Liver (tissue), 9 donors: Measurements from ENCODE around the gene KIRREL1. TPM values are rescaled to one million over a fixed set of nuclear protein-coding genes. Genes with fewer than 3 reads are reported as not detected.

Experiments used
- DNase-seq: peaks from one replicate; pipeline ENCODE4 v3.0.0-alpha.2; 2017; ENCODE audit warnings: low spot score
- H3K27ac ChIP-seq, 2 donors: one replicate each; pipeline ENCODE4 v1.7.0; 2013; ENCODE audit warnings: inconsistent platforms in 2 of 2, low read length in 2 of 2, control low read depth in 1 of 2, low read depth in 1 of 2, mild to moderate bottlenecking in 1 of 2
- H3K27me3 ChIP-seq, 4 donors: one replicate each; pipeline versions ENCODE4 v1.6.1 to v1.7.0; 2013; ENCODE audit warnings: low read length in 3 of 4, inconsistent platforms in 1 of 4, mild to moderate bottlenecking in 1 of 4, moderate library complexity in 1 of 4; ENCODE audit not compliant: control insufficient read depth in 4 of 4, insufficient read depth in 4 of 4
- H3K36me3 ChIP-seq, 4 donors: one replicate each; pipeline versions ENCODE4 v1.6.1 to v1.7.0; 2013; ENCODE audit warnings: low read length in 3 of 4, mild to moderate bottlenecking in 3 of 4, low read depth in 1 of 4, moderate library complexity in 1 of 4; ENCODE audit not compliant: control insufficient read depth in 4 of 4, insufficient read depth in 3 of 4
- H3K4me1 ChIP-seq, 4 donors: one replicate each; pipeline versions ENCODE4 v1.6.1 to v1.7.0; 2013; ENCODE audit warnings: low read length in 3 of 4, mild to moderate bottlenecking in 3 of 4, moderate library complexity in 1 of 4; ENCODE audit not compliant: control insufficient read depth in 4 of 4, insufficient read depth in 4 of 4
- H3K4me3 ChIP-seq, 3 donors: one replicate each; pipeline versions ENCODE4 v1.6.1 to v1.7.0; 2013; ENCODE audit warnings: low read length in 3 of 3, control low read depth in 1 of 3, low read depth in 1 of 3, mild to moderate bottlenecking in 1 of 3
- H3K9ac ChIP-seq, 2 donors: one replicate each; pipeline ENCODE4 v1.7.0; 2013; ENCODE audit warnings: low read length in 2 of 2, mild to moderate bottlenecking in 2 of 2, moderate library complexity in 2 of 2, control low read depth in 1 of 2, low read depth in 1 of 2
- H3K9me3 ChIP-seq, 4 donors: one replicate each; pipeline versions ENCODE4 v1.6.1 to v1.7.0; 2013; ENCODE audit warnings: low read length in 3 of 4; ENCODE audit not compliant: control insufficient read depth in 4 of 4
- EGR1 ChIP-seq, 2 donors: IDR thresholded peaks; 2 replicates each; pipeline ENCODE4 v1.6.1; 2016 to 2018; ENCODE audit warnings: antibody characterized with exemption in 2 of 2, low read depth in 2 of 2
- FOXA1 ChIP-seq: IDR thresholded peaks from 2 replicates; pipeline ENCODE4 v1.6.1; 2016; ENCODE audit warnings: antibody characterized with exemption
- FOXA2 ChIP-seq: IDR thresholded peaks from 2 replicates; pipeline ENCODE4 v1.6.1; 2016; ENCODE audit warnings: antibody characterized with exemption
- GABPA ChIP-seq, 2 donors: IDR thresholded peaks in 1 of 2; conservative IDR thresholded peaks in 1 of 2; 2 replicates each; pipeline ENCODE4 v1.6.1; 2016; ENCODE audit warnings: antibody characterized with exemption in 2 of 2, mild to moderate bottlenecking in 1 of 2, moderate library complexity in 1 of 2
- HNF4A ChIP-seq, 2 donors: conservative IDR thresholded peaks; 2 replicates each; pipeline ENCODE4 v1.6.1; 2016; ENCODE audit warnings: antibody characterized with exemption in 2 of 2, mild to moderate bottlenecking in 2 of 2
- HNF4G ChIP-seq: IDR thresholded peaks from 2 replicates; pipeline ENCODE4 v1.6.1; 2016; ENCODE audit warnings: antibody characterized with exemption
- JUND ChIP-seq, 2 donors: IDR thresholded peaks; 2 replicates each; pipeline ENCODE4 v1.6.1; 2016; ENCODE audit warnings: antibody characterized with exemption in 2 of 2
- NR2F2 ChIP-seq: IDR thresholded peaks from 2 replicates; pipeline ENCODE4 v1.6.1; 2016; ENCODE audit warnings: antibody characterized with exemption
- RAD21 ChIP-seq, 2 donors: IDR thresholded peaks; 2 replicates each; pipeline ENCODE4 v1.6.1; 2016; ENCODE audit warnings: antibody characterized with exemption in 2 of 2, mild to moderate bottlenecking in 2 of 2
- RXRA ChIP-seq, 2 donors: IDR thresholded peaks; 2 replicates each; pipeline ENCODE4 v1.6.1; 2017 to 2018; ENCODE audit warnings: antibody characterized with exemption in 2 of 2, mild to moderate bottlenecking in 1 of 2
- SP1 ChIP-seq: IDR thresholded peaks from 2 replicates; pipeline ENCODE4 v1.6.1; 2018; ENCODE audit warnings: antibody characterized with exemption, mild to moderate bottlenecking
- TAF1 ChIP-seq: conservative IDR thresholded peaks from 2 replicates; pipeline ENCODE4 v1.6.1; 2016; ENCODE audit warnings: antibody characterized with exemption, mild to moderate bottlenecking
- YY1 ChIP-seq: IDR thresholded peaks from 2 replicates; pipeline ENCODE4 v1.6.1; 2016; ENCODE audit warnings: antibody characterized with exemption, mild to moderate bottlenecking
- ZBTB33 ChIP-seq: IDR thresholded peaks from 2 replicates; pipeline ENCODE4 v1.6.1; 2016; ENCODE audit warnings: antibody characterized with exemption
- WGBS: extraction: QIAGEN DNeasy Blood & Tissue Kit; methylation state at CpG from one replicate; pipeline ENCODE4 v1.1.7; 2013; 5-methylcytosine and 5-hydroxymethylcytosine counted together
- polyA plus RNA-seq, 2 donors: library from polyadenylated mRNA; stranded (reverse) in 1 of 2; unstranded in 1 of 2; fragments of 200-250 nt in 1 of 2; fragments of >200 nt in 1 of 2; fragmentation: Nextera tagmentation in 1 of 2; extraction: Ambion mirVana in 1 of 2; gene quantifications; one replicate each; pipeline versions ENCODE4 v1.2.1 to v1.2.3, GENCODE V29; 2013 to 2015
- total RNA-seq, 2 donors: library from RNA; depleted of rRNA; stranded (reverse); fragments of >200 nt; gene quantifications; one replicate each; pipeline ENCODE4 v1.2.3, GENCODE V29; 2014
- TF ChIP-seq, protein P1 (sequence below): fragments of 150-350 bp; IDR thresholded peaks from 2 replicates; pipeline ENCODE4 v1.5.1; 2017; ENCODE audit warnings: improper control_type of control experiment, low read depth, low read length; ENCODE audit not compliant: missing input control
- TF ChIP-seq, protein P2 (sequence below): IDR thresholded peaks from 2 replicates; pipeline ENCODE4 v1.6.1; 2016; ENCODE audit warnings: antibody characterized with exemption, mild to moderate bottlenecking
- TF ChIP-seq, protein P3 (sequence below): IDR thresholded peaks from 2 replicates; pipeline ENCODE4 v1.6.1; 2016; ENCODE audit warnings: antibody characterized with exemption
- TF ChIP-seq, protein P4 (sequence below): IDR thresholded peaks from 2 replicates; pipeline ENCODE4 v1.6.1; 2016; ENCODE audit warnings: antibody characterized with exemption
- donor health status: healthy.
- donor health status: healthy.
- donor health status: healthy.
- donor health status: healthy.
- donor health status: healthy.

KIRREL1 gene
- total and polyA plus RNA-seq, 4 donors = 0.82 to 6.0 (median 3.1) TPM

- H3K9ac ChIP-seq = no peak overlapping the region
- no peak overlapping the region for H3K27ac ChIP-seq
- no peaks in the 10 kb centered on the region for H3K9me3 ChIP-seq
- peaks cover 0 to 5% (median 0%) of the 10 kb centered on the region in 4 donors for H3K27me3 ChIP-seq
- no peak for DNase-seq
- H3K4me1 ChIP-seq = no peaks in the 10 kb centered on the region
- H3K36me3 ChIP-seq = no peaks in the 10 kb centered on the region
- TF ChIP-seq RXRA (IDR thresholded peaks at IDR 0.05) (no peak), SP1 (no peak), RAD21 (IDR thresholded peaks at IDR 0.05) (no peak), HNF4G (no peak), NR2F2 (no peak), FOXA1 (no peak), GABPA (IDR thresholded peaks at IDR 0.05 in 1 of 2, conservative IDR thresholded peaks at IDR 0.05 in 1 of 2) (no peak), EGR1 (IDR thresholded peaks at IDR 0.05; ENCODE audit: low read depth in 2 of 2) (no peak), YY1 (no peak)
- TF ChIP-seq, protein P1, sequence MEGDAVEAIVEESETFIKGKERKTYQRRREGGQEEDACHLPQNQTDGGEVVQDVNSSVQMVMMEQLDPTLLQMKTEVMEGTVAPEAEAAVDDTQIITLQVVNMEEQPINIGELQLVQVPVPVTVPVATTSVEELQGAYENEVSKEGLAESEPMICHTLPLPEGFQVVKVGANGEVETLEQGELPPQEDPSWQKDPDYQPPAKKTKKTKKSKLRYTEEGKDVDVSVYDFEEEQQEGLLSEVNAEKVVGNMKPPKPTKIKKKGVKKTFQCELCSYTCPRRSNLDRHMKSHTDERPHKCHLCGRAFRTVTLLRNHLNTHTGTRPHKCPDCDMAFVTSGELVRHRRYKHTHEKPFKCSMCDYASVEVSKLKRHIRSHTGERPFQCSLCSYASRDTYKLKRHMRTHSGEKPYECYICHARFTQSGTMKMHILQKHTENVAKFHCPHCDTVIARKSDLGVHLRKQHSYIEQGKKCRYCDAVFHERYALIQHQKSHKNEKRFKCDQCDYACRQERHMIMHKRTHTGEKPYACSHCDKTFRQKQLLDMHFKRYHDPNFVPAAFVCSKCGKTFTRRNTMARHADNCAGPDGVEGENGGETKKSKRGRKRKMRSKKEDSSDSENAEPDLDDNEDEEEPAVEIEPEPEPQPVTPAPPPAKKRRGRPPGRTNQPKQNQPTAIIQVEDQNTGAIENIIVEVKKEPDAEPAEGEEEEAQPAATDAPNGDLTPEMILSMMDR = no peak
- H3K4me3 ChIP-seq = no peak overlapping the region
- 72% methylated on average over 6 of the region's 6 CpGs for WGBS
Observed at GRCh38 chr1:158014731-158015320, 21.4 kb downstream of the KIRREL1 start.

DNA sequence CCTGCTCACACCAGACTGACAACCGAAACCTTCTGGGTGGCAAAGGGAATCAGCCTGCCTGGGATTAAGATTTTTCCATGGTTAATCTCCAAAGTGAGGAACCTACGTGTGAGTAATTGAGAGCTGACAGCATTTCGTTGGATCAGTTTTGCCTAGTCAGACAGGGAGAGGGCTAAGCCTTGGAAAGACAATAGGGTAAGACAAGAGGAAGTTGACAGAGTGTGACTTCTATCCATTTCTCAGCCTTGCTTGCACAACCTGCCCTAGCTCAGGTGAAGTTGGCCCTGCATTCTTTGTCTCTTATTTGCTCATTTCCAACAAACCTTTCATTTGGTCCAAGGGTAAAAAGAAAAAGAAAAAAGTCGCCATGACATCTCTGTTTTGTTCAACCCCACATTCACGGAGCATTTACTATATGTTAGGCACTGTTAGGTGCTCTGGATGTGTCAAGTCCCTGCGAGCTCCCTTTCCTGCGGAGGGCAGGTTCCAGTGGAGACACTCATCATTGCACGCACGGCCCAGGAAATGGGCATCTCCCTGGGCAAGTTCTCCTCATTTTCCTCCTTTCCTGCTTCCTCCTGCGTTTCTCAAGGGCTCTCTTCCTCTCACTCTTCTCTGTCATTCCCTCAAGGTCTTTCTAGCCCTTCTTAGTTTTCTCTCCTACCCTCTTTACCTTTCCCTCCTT, 23.3 kb downstream of the KIRREL1 start:
- H3K9ac ChIP-seq = no peak overlapping the region

More for the DNA sequence above, 23.3 kb downstream of the KIRREL1 start:
- DNase-seq = no peak
- Histone ChIP-seq H3K36me3 (no peaks in the 10 kb centered on the region), H3K27me3 (peaks cover 0 to 5% (median 0%) of the 10 kb centered on the region in 4 donors), H3K4me3 (no peak overlapping the region), H3K27ac (no peak overlapping the region), H3K9me3 (no peaks in the 10 kb centered on the region), H3K4me1 (no peaks in the 10 kb centered on the region)
- no peak for TF ChIP-seq RAD21 (IDR thresholded peaks at IDR 0.05)
- no peak for TF ChIP-seq FOXA1
- TF ChIP-seq HNF4G = no peak
- TF ChIP-seq YY1 = no peak
- TF ChIP-seq GABPA (IDR thresholded peaks at IDR 0.05 in 1 of 2, conservative IDR thresholded peaks at IDR 0.05 in 1 of 2) = no peak
- TF ChIP-seq, protein P1 = no peak
- no peak for TF ChIP-seq HNF4A (conservative IDR thresholded peaks at IDR 0.05)
- no peak for TF ChIP-seq SP1
- TF ChIP-seq JUND (IDR thresholded peaks at IDR 0.05) = no peak
- no peak for TF ChIP-seq RXRA (IDR thresholded peaks at IDR 0.05)
- no peak for TF ChIP-seq TAF1
- TF ChIP-seq, protein P2, sequence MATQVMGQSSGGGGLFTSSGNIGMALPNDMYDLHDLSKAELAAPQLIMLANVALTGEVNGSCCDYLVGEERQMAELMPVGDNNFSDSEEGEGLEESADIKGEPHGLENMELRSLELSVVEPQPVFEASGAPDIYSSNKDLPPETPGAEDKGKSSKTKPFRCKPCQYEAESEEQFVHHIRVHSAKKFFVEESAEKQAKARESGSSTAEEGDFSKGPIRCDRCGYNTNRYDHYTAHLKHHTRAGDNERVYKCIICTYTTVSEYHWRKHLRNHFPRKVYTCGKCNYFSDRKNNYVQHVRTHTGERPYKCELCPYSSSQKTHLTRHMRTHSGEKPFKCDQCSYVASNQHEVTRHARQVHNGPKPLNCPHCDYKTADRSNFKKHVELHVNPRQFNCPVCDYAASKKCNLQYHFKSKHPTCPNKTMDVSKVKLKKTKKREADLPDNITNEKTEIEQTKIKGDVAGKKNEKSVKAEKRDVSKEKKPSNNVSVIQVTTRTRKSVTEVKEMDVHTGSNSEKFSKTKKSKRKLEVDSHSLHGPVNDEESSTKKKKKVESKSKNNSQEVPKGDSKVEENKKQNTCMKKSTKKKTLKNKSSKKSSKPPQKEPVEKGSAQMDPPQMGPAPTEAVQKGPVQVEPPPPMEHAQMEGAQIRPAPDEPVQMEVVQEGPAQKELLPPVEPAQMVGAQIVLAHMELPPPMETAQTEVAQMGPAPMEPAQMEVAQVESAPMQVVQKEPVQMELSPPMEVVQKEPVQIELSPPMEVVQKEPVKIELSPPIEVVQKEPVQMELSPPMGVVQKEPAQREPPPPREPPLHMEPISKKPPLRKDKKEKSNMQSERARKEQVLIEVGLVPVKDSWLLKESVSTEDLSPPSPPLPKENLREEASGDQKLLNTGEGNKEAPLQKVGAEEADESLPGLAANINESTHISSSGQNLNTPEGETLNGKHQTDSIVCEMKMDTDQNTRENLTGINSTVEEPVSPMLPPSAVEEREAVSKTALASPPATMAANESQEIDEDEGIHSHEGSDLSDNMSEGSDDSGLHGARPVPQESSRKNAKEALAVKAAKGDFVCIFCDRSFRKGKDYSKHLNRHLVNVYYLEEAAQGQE = no peak
- TF ChIP-seq NR2F2 = no peak
- TF ChIP-seq ZBTB33 = no peak
- no peak for TF ChIP-seq EGR1 (IDR thresholded peaks at IDR 0.05; ENCODE audit: low read depth in 2 of 2)
- TF ChIP-seq, protein P3, sequence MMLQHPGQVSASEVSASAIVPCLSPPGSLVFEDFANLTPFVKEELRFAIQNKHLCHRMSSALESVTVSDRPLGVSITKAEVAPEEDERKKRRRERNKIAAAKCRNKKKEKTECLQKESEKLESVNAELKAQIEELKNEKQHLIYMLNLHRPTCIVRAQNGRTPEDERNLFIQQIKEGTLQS = no peak
- no peak for TF ChIP-seq FOXA2
- TF ChIP-seq, protein P4, sequence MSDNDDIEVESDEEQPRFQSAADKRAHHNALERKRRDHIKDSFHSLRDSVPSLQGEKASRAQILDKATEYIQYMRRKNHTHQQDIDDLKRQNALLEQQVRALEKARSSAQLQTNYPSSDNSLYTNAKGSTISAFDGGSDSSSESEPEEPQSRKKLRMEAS = no peak
- WGBS = 65% methylated on average over 10 of the region's 10 CpGs
